Activated CD4-positive, alpha-beta T cell treated with anti-CD3 and anti-CD28 coated beads, Interleukin-2, amount 50 U/mL, for 16 hours (primary cell): ENCODE results near the gene RARA.
A peak's percentile ranks its signal among the peaks of the same experiment; 100 is the strongest.

Experiments used
- DNase-seq: peaks from one replicate; pipeline ENCODE4 v3.0.0-alpha.2; 2020

The RARA gene

DNA sequence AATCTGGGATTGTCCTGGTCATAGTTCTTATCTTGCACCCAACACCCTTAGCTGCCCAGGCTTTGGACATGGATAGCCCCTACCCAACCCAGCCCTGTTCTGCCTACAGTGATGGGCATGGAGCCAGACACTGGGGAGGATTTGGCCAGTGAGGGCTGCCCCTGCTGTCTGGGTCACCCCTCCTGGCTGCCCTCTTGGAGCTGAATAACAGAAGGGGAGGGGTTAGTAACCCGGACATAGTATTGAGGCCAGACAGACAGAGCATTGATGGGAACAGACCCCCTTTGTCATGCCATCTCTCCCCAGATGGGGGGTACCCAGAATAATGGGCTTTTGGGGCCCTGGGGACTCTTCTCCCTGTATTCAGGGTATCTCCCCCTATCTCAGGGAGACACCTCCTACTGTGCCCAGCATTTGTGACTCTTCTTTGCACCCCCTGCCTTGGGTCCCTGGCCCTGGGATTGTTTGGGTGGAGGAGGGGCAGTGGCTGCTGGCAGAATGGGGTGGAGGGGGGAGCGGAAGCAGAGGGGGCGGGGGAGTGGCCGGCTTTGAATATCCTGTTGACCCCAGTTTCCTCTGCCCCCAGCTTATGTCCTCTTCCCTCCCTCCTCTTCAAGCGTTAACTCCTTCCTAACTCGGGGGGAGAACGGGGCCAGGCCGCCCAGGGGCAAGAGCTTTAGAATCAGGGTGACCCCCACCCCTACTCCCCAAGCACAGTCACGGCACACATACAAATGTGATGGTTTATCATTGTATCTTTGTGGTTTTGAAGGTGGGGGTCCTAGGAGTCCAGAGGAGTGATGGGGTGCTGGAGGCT, 38.5 kb downstream of the RARA start:
- DNase-seq = no peak

DNA sequence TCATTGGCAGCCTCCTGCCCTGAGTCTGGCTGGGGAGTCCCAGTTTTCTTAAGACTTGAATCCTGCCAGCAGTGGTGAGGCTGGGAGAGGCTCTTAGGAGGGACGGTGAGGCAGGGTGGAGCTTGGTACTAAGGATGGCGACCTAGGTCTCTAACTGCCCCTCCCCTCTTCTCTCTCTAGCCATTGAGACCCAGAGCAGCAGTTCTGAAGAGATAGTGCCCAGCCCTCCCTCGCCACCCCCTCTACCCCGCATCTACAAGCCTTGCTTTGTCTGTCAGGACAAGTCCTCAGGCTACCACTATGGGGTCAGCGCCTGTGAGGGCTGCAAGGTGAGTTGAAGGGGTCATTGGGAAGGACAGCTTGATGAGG, 39.1 kb downstream of the RARA start:
- no peak for DNase-seq

DNA sequence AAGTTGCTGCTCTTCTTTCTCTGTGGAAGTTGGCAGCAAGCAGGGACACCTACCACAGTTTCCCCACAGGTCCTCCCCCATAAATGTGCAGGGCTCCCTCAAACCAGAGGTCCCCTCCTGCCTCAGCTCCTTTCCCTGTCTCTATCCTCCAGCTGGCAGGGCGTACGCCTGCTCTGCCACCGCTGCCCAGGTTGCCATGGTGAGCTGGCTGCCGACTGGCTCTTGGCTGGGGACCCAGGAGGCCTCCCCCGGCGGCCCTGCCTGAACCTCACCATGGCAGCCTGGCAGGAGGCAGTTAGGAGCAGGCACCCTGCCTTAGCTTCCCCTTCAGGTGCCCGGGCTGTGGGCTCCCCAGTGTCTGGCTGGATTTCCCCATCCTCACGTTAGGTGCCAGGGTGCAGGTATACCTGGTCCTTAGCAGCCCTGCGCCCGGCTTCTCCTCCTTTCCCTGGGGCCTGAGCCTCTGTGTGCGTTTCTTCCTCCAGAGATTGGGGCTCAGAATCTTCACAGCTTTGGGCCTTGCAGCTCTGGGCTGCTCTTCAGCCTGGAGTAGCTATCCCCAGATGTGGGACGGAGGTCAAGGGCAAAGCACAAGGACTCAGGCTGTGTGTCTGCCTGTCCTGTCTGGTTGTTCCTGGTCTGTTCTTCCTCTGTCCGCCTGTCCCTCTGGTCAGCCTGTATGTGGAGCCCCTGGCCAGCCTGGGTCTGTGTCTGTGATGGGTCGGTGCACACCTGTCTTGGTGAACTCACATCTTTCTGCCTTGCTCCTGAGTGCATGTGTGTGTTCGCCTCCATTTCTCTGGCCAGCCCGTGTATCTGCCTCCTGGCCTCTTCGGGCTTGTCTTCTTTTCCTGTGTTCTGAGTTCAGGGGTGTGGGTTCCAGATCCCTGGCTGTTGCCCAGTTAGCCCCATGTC, 39.8 kb downstream of the RARA start:
- DNase-seq = no peak

DNA sequence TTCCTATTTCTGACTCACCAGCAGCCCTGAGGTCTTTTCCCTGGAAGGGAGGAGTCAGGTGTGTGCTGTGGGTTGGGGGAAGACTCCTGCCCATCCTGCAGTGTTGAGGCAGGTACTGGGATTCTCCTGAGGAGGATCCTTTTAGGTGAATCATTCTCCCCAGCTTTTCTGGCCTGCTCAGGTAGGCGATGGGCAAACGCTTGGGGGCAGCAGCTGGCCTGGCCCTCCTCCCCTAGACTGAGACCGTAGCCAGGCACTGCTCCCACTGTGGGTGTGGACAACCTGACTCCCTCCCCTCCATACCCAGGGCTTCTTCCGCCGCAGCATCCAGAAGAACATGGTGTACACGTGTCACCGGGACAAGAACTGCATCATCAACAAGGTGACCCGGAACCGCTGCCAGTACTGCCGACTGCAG, 40.5 kb downstream of the RARA start:
- DNase-seq = no peak

DNA sequence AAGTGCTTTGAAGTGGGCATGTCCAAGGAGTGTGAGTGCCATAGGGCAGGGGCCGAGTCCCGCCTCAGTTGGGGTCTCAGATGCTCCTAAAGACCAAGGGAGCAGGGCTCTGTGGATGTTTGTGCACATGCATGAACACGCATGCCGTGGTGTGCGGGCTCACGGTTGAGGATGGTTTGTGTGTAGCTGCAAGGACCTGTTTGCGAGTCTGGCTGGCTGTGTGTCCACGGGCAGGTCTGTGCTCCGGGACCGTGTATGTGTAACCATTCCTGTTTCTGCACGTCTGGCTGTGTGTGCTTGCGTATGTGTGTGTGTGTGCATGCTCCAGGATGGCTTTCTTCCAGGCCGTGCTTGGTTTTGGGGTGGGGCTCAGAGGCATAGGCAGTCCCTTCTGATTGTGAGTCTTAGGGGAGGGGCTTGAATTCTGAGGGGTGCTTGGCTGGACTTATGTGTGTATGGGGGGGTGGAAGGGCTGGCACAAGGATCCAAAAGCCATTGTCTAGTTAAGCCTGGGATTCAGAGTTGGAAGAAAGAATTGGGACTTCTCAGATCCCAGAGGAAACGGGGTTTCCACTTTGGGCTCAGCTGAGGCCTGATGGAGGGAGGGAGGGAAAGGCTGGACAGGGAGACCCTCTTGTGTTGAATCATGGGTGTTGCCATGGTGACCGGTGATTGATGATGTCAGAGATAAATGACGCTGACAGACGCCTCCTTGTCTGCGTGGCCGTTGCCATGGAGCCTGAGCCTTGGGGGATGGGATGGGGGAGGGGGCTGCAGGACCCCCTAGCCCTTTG, 41.1 kb downstream of the RARA start:
- no peak for DNase-seq

DNA sequence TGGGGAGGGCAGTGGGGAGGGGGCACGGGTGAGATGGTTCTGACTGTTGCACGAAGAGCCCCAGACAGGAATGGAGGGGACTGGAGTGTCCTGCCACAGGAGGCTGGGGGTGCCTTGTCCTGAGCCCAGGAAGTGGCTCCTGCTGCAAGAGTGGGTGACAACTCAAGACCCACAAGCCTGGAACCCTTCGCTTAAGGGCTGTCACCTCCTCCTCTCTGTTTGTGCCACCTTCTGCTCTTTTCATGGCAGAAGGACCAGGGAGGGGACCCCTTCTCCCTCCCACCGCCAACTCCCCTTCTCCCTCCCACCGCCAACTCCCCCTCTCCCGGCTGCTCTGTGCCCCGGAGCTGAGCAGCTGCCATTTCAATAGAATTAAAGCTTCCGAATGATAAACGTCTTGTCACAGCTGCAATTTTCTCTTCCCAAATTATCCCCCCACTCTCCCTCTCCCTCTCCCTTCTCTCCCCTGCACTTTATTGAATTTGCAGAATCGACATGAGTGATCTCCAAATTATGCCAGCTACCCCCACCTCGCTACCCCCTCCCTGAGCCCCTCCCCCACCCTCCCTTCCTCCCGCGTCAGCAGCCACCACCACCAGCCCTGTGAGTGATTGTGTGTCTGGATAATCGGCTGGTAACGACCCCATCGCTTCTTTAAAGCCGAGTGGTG, 41.8 kb downstream of the RARA start:
- DNase-seq = no peak

DNA sequence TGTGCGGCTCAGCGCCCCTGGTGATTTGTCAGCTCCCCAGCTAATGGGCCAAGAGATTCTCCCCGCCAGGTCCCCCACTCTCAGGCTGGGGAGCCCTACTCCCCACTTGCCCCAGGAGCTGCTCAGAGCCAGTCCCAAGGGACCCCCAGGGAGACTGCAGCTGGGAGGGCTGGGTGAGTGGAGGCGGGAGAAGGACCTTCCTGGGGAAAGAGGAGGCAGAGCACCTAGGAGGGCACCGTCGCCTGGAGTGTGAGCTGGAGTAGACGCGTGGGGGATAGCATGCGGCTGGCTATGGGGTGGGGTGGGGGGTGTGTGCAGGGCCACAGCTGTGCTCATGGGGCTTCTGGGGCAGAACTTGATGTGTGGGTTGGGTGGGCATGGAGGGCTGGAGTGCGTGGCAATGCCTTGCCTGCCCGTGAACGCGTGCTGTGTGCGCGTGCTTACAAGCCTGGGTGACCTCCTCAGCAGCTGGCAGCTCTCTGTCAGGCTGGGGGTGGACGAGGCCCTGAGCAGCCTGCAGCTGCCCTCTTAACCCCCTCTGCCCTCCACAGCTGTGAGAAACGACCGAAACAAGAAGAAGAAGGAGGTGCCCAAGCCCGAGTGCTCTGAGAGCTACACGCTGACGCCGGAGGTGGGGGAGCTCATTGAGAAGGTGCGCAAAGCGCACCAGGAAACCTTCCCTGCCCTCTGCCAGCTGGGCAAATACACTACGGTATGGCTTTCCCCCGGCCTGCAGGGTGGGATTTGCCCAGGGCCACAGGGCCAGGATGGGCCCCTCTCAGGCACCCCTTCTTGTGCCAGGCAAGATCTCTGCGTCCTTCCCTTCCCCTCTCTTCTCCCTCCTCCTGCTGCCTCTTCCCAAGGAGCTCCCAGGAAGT, 42.6 kb downstream of the RARA start:
- DNase-seq = no peak

DNA sequence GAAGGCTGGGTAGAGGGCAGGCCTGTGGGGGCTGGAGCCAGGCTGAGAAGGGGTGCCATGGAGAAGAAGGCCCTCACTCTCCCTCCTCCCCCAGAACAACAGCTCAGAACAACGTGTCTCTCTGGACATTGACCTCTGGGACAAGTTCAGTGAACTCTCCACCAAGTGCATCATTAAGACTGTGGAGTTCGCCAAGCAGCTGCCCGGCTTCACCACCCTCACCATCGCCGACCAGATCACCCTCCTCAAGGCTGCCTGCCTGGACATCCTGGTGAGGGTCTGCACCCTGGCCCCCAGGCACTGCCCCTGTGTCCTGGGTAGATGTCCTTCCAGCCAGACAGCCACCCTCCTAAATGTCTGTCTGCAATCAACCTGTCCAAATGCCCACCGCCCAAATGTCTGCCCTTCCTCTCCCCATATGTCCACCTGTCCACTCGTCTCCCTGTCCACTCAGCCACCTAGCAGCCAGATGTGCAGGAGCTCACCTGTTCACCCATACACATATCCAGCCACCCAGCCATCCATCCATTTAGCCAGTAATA, 43.3 kb downstream of the RARA start:
- DNase-seq = no peak

DNA sequence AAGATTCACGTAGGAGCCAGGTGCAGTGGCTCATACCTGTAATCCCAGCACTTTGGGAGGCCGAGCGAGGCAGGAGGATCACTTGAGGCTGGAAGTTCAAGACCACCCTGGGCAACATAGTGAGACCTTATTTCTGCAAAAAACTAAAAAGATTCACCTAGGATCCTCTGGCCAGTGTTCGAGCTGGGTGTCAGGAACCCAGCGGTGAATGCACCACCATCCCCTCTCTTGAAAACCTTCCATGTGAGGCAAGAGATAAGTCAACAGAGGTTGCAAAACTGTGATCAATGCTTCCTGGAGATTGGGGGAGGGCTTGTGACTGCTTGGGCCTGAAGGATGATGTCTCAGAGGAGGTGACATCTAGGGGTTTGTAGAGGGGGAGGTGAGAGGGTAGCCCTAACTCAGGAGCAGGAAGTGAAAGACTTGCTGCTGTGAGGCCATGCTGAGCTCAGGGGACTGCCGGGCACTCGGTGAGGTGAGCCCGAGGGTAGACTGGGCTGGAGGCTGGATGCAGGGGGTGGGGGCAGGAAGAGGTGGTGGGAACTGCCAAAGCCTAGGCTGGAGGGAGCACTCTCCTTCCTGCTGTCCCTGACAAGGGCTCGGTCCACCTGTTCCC, 43.9 kb downstream of the RARA start:
- no peak for DNase-seq

DNA sequence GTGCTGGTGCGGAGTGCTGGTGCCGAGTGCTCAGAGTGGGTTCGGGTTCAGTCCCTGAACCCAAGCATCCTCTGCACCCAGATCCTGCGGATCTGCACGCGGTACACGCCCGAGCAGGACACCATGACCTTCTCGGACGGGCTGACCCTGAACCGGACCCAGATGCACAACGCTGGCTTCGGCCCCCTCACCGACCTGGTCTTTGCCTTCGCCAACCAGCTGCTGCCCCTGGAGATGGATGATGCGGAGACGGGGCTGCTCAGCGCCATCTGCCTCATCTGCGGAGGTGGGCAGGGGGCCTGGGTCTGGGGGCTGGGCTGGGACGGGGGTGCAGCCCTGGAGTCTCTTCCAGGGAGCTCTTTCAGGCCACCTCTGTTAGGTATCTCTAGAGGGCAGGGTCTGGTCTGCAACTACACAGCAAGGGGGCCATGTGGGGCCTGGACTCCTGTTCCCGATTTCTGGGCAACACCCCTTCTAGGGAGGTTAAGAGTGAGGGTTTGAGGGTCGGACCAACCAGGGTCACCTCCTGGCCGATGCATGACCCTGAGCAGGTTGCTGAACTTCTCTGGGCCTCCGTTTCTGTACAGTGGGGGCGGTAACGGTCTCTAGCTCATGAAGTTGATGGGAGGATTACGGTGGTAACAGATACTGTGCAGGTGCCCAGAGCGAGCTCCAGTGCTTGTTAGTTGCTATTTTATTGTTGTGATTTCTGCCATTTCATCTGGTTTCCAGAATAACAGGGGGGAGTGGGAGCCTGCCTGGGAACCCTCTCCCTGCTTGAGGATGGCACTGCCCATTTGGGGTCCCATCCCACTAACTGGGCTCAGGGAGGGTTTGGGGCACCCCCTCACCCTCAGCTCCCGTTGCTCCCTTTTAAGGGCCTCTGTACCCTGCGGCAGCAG, 45.5 kb downstream of the RARA start:
- DNase-seq = no peak

DNA sequence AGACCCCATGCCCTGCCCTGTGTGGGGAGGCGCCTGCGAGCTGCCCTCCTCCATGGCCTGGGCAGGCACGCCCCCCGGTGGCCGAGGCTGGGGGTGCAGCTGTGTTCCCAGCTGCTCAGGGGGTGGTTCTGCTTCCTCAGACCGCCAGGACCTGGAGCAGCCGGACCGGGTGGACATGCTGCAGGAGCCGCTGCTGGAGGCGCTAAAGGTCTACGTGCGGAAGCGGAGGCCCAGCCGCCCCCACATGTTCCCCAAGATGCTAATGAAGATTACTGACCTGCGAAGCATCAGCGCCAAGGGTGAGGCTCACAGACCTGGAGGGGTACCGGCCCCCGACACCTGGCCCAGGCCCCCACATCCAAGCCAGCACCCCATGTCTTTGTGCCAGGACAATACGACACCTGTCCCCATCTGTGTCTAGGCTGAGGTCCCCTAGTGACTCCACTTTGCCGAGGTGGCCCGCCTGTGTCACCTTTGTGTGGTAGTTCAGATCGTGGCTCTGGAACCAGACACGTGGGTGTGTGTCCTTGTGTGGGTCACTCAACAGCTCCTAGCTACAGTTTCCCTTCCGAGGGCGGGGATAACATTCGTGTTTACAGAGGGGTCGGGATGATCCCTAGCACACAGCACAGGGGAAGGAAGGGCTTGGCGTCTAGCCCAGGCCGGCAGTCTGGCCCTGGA, 46.3 kb downstream of the RARA start:
- peak; percentile 67 for DNase-seq

DNA sequence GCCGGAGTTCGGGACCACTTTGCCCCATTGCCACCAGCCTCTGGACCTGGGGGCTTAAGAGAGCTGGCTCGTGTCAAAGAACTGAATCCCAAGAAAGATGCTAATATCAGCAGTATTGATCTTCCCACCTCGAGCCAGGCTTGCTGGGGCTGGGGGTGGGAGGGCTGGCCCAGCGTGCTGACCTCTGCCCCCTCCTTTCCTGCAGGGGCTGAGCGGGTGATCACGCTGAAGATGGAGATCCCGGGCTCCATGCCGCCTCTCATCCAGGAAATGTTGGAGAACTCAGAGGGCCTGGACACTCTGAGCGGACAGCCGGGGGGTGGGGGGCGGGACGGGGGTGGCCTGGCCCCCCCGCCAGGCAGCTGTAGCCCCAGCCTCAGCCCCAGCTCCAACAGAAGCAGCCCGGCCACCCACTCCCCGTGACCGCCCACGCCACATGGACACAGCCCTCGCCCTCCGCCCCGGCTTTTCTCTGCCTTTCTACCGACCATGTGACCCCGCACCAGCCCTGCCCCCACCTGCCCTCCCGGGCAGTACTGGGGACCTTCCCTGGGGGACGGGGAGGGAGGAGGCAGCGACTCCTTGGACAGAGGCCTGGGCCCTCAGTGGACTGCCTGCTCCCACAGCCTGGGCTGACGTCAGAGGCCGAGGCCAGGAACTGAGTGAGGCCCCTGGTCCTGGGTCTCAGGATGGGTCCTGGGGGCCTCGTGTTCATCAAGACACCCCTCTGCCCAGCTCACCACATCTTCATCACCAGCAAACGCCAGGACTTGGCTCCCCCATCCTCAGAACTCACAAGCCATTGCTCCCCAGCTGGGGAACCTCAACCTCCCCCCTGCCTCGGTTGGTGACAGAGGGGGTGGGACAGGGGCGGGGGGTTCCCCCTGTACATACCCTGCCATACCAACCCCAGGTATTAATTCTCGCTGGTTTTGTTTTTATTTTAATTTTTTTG, 47.1 kb downstream of the RARA start:
- no peak for DNase-seq

DNA sequence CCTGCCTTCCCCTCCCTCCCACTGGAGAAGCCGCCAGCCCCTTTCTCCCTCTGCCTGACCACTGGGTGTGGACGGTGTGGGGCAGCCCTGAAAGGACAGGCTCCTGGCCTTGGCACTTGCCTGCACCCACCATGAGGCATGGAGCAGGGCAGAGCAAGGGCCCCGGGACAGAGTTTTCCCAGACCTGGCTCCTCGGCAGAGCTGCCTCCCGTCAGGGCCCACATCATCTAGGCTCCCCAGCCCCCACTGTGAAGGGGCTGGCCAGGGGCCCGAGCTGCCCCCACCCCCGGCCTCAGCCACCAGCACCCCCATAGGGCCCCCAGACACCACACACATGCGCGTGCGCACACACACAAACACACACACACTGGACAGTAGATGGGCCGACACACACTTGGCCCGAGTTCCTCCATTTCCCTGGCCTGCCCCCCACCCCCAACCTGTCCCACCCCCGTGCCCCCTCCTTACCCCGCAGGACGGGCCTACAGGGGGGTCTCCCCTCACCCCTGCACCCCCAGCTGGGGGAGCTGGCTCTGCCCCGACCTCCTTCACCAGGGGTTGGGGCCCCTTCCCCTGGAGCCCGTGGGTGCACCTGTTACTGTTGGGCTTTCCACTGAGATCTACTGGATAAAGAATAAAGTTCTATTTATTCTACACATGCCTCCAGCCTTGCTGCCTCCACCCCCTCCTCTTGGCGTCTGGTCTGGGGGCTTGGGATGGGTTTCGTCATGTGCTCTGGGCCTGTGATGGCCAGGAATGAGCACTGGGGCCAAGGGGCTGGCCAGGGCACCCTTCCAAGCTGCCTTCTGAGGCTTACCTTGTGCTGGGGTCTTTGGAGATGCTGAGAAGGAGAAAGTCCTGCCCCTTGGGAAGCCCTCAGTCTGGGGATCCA, 48.3 kb downstream of the RARA start:
- DNase-seq = no peak

DNA sequence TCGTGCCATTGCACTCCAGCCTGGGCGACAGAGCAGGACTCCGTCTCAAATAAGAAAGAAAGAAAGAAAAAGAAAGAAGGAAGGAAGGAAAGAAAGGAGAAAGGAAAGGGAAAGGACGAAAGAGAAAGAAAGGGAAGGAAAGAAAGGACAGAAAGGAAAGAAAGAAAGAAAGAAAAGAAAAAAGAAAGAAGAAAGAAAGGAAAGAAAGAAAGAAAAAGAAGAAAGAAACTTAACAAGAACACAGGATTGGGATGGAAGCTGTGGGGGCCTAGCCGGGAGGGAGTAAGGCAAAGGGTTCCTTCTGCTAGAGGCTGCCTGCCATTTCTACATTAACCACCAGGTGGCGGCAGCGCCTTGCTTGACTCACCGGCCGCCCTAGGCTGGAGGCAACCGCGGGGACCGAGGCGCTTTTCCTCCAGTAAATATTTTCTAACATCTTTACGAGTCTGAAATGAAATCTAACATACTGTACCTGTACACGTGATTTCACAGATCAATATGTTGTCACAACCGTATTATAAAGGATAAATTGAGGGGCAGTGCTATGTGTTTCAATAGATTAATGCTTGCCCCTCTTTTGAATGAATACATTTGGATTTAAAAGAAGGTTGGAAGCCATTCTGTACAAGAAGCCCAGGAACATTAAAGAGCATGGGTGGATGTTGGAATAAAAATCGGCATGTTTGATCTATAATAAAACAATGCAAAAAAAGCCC, 49.5 kb downstream of the RARA start:
- peak; percentile 89 for DNase-seq

DNA sequence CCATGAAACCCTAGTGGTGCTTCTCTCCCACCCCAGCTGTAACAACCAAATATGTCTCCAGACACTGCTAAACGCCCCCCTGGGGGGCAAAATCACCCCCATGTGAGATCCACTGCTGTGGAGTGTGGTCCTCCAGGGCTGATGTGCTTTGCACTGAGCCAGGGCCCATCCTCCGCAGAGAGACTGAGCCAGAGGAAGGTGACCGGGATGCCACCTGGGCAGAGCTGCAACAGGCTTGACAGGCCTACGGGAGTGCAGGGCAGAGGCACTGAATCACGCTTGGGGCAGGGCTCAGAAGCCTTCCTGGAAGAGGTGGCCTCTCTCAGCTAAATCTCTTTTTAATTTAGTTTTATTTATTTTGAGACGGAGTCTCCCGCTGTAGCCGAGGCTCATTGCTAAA, 51.1 kb downstream of the RARA start:
- no peak for DNase-seq
